Activated naive CD8-positive, alpha-beta T cell treated with anti-CD3 and anti-CD28 coated beads, Interleukin-2, amount 50 U/mL, for 24 hours (primary cell): ENCODE results near the gene PARP15.
"Not testable (repeated sequence)": the region's sequence is repeated elsewhere in the genome, so short reads cannot be mapped to it uniquely, and the experiment has no call there.

Experiments used
- ATAC-seq: fragments of 150-1000 bp; cut with Tn5 transposase; one replicate; pipeline ENCODE4 v1.10.0; 2021
- DNase-seq: peaks from one replicate; pipeline ENCODE4 v3.0.0; 2021
- H3K27ac Mint-ChIP-seq: one replicate; pipeline ENCODE4 v1.8.0; 2021; ENCODE audit warnings: mild to moderate bottlenecking, mixed read lengths
- H3K27me3 Mint-ChIP-seq: one replicate; pipeline ENCODE4 v1.8.0; 2021; ENCODE audit warnings: mixed read lengths
- H3K36me3 Mint-ChIP-seq: one replicate; pipeline ENCODE4 v1.8.0; 2021; ENCODE audit warnings: low read depth, mixed read lengths
- H3K4me1 Mint-ChIP-seq: one replicate; pipeline ENCODE4 v1.8.0; 2021; ENCODE audit warnings: mixed read lengths
- H3K4me3 Mint-ChIP-seq: one replicate; pipeline ENCODE4 v1.8.0; 2021; ENCODE audit warnings: mild to moderate bottlenecking, moderate library complexity, mixed read lengths
- H3K9me3 Mint-ChIP-seq: one replicate; pipeline ENCODE4 v1.8.0; 2021; ENCODE audit warnings: mixed read lengths

PARP15 gene

DNA sequence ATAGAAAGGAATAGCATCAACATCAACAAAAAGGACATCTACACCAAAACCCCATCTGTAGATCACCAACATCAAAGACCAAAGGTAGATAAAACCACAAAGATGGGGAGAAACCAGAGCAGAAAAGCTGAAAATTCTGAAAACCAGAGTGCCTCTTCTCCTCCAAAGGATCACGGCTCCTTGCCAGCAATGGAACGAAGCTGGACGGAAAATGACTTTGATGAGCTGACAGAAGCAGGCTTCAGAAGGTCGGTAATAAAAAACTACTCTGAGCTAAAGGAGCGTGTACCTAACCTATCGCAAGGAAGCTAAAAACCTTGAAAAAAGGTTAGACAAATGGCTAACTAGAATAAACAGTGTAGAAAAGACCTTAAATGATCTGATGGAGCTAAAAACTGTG lies 74.5 kb downstream of the PARP15 start:
- H3K27me3 Mint-ChIP-seq, DNase-seq, H3K4me1 Mint-ChIP-seq, H3K27ac Mint-ChIP-seq, ATAC-seq, H3K4me3 Mint-ChIP-seq, H3K9me3 Mint-ChIP-seq, H3K36me3 Mint-ChIP-seq: not testable (repeated sequence)

DNA sequence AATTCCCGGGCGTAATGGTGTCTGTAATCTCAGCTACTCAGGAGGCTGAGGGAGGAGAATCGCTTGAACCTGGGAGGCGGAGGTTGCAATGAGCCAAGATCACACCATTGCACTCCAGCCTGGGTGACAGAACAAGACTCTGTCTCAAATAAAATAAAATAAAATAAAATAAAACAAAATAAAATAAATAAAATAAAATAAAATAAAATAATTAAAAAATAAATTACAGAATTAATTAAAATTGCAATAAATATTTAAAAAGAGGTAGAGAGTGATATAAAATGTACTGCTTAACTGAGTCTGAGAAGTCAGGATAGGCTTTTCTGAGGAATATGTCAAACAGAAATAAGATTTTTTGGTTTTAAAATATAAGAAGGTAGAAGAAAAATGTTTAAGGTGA lies 80.9 kb downstream of the PARP15 start:
- not testable (repeated sequence) for H3K4me3 Mint-ChIP-seq, H3K4me1 Mint-ChIP-seq, H3K27ac Mint-ChIP-seq, DNase-seq, H3K27me3 Mint-ChIP-seq, H3K9me3 Mint-ChIP-seq, H3K36me3 Mint-ChIP-seq, ATAC-seq

DNA sequence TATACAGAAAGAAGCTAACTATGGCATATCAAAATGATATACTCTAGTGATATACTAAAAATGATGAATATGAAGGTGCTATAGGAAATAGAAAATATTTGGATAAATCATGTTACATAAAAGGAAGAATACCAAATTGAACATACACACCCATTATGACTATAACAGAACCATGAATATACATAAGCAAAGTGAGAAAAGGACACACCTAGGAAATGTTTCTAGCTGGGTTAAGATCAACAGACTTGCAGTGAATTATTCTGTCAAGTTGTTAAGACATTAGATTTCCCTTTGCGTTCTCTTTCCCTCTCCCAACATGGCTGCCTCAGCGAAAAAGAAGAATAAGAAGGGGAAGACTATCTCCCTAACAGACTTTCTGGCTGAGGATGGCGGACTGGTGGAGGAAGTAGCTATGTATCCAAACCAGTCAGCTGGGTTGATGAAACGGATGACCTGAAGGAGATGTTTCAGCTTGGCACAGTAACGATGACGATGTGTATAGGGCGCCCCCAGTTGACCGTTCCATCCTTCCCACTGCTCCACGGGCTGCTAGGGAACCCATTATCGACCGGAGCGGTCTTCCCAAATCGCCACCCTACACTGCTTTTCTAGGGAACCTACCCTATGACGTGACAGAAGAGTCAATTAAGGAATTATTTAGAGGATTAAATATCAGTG lies 83.0 kb downstream of the PARP15 start:
- peaks cover 3% of the 10 kb centered on the region for H3K27me3 Mint-ChIP-seq

DNA sequence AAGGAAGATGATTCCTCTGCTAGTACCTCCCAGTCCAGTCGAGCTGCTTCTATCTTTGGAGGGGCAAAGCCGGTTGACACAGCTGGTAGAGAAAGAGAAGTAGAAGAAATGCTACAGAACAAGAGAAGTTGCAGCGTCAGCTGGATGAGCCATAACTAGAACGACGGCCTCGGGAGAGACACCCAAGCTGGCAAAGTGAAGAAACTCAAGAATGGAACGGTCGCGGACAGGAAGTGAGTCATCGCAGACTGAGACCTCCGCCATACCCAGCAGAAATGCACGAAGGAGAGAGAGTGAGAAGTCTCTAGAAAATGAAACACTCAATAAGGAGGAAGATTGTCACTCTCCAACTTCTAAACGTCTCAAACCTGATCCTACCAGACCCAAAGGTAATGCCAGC lies 84.2 kb downstream of the PARP15 start:
- Mint-ChIP-seq H3K36me3 (no peaks in the 10 kb centered on the region), H3K4me1 (peaks cover 7% of the 10 kb centered on the region), H3K9me3 (no peaks in the 10 kb centered on the region), H3K27me3 (peaks cover 3% of the 10 kb centered on the region), H3K4me3 (no peak overlapping the region), H3K27ac (no peak overlapping the region)
- ATAC-seq (no peak), DNase-seq (no peak)

More for the DNA sequence above, 83.0 kb downstream of the PARP15 start:
- H3K4me3 Mint-ChIP-seq, result no peak overlapping the region
- no peaks in the 10 kb centered on the region for H3K9me3 Mint-ChIP-seq
- H3K4me1 Mint-ChIP-seq, result peaks cover 7% of the 10 kb centered on the region
- H3K27ac Mint-ChIP-seq, result no peak overlapping the region
- ATAC-seq, result no peak
- no peak for DNase-seq
- H3K36me3 Mint-ChIP-seq, result no peaks in the 10 kb centered on the region

DNA sequence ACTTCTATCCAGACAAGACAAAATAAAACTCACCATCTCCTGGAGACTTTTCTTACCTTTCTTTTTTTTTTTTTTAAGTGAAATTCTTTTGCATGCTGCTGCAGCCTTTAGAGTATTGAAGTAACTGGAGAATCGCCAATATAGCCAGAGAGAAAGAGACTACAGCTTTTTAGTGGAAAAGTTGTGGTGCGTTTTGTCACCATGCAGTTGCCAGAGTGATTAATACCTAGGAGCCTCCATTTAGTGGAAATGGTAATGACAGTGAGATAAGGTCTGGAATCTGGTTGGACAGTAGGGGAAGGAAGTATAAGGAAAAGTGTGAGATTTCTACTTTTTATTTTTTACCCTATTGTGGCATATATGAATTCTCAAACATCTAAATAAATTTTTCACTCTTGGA lies 85.1 kb downstream of the PARP15 start:
- H3K27ac Mint-ChIP-seq, result no peak overlapping the region
- ATAC-seq (no peak), DNase-seq (no peak)
- H3K4me3 Mint-ChIP-seq, result no peak overlapping the region
- H3K27me3 Mint-ChIP-seq, result peaks cover 3% of the 10 kb centered on the region
- H3K9me3 Mint-ChIP-seq, result no peaks in the 10 kb centered on the region
- peaks cover 7% of the 10 kb centered on the region for H3K4me1 Mint-ChIP-seq
- no peaks in the 10 kb centered on the region for H3K36me3 Mint-ChIP-seq

DNA sequence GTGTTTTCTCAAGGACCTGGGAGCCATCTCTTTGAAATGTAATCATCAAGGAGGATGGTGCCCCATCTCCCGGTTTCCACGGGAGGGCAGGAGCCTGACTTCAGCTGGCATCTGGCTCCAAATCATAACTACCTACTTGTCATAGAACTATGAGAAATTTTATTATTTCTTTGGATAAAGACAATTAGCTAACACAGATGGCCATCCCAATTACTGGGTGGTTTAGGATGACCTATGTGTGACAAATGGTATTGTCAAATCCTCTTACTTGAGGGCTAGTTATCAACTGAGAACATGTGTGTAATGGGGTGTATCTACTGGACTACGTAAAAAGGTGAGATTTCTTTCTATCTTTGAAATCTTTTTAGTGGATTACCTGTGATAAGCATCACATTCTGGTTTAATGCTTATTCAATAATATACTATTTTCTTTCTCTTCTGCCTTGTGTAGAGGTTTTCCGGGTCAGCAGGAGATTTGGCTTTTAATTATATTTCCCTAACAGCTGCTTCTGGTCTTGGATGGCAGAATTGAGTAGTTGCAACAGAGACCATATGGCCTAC lies 87.9 kb downstream of the PARP15 start:
- Mint-ChIP-seq H3K27me3 (peaks cover 3% of the 10 kb centered on the region), H3K4me3 (no peak overlapping the region), H3K9me3 (no peaks in the 10 kb centered on the region), H3K36me3 (no peaks in the 10 kb centered on the region), H3K27ac (no peak overlapping the region), H3K4me1 (peaks cover 25% of the 10 kb centered on the region)
- DNase-seq (no peak), ATAC-seq (no peak)

DNA sequence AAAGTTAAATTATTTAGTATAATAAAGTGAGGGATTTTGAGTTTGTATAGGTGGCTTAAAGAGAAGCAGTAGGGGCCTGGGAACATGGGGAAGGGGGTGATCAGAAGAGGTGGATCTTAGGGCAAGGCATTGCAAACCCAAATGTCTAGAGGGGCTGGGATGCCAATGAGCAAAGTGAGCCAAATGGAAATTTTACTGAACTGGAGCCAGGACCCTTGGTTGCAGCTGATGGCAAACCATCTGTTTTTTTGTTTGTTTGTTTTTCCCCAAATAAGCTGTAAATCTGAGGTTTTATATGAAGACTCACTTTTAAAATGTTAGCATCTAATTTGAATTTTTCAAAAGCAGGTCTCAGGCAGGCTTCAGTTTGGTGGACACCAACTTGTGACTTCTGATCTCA lies 88.4 kb downstream of the PARP15 start:
- H3K4me1 Mint-ChIP-seq, result peaks cover 25% of the 10 kb centered on the region
- ATAC-seq, result no peak
- no peaks in the 10 kb centered on the region for H3K36me3 Mint-ChIP-seq
- no peaks in the 10 kb centered on the region for H3K9me3 Mint-ChIP-seq
- no peak overlapping the region for H3K4me3 Mint-ChIP-seq
- peaks cover 3% of the 10 kb centered on the region for H3K27me3 Mint-ChIP-seq
- H3K27ac Mint-ChIP-seq, result no peak overlapping the region
- no peak for DNase-seq

DNA sequence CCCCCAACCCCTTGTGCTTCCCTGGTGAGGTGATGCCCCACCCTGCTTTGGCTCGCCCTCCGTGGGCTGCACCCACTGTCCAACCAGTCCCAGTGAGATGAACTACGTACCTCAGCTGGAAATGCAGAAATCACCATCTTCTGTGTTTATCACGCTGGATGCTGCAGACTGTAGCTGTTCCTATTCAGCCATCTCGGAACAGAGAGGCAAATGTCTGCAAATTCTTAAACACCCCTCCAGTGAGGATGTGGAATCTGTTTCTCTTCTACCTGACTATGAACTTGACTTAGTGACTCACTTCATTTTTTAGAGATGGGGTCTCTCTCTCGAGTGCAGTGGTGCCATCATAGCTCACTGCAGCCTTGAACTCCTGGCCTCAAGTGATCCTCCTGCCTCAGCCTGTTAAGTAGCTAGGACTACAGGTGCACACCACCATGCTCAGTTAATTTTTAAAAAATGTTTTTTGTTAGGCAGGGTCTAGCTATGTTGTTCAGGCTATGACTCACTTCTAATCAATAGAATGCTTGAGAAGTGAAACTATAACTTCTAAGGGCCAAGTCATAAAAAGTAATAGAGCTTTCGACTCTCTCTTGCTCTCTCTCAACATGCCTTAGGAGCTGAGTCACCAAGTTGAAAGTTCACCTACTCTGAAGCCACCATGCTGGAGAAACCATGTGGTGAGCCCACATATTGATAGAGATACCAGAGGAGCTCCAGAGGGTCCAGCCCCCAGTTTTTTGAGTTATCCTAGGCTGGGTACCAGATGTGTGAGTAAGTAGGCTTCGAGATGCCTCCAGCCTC lies 91.7 kb downstream of the PARP15 start:
- Mint-ChIP-seq H3K27ac (peak overlapping the region; percentile 74), H3K27me3 (no peaks in the 10 kb centered on the region), H3K9me3 (no peaks in the 10 kb centered on the region), H3K4me3 (no peak overlapping the region), H3K36me3 (no peaks in the 10 kb centered on the region), H3K4me1 (peaks cover 18% of the 10 kb centered on the region)
- no peak for DNase-seq
- ATAC-seq, result peak; percentile 99

DNA sequence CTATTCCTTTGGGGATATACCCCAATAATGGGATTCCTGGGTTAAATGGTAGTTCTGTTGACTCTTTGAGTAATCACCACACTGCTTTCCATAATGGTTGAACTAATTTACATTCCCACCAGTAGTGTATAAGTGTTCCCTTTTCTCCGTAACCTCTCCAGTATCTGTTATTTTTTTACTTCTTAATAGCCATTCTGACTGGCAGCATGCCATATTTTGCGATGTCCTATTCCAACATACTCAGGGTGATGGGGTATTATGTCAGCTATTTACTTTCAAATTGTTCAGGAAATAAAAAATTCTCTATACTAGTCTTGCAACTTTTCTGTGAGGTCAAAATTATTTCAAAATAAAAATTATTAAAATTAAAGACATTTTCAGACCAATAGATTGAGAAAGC lies 94.1 kb downstream of the PARP15 start:
- DNase-seq, result no peak
- Mint-ChIP-seq H3K4me1 (peaks cover 20% of the 10 kb centered on the region), H3K27ac (no peak overlapping the region), H3K36me3 (no peaks in the 10 kb centered on the region), H3K4me3 (no peak overlapping the region), H3K27me3 (no peaks in the 10 kb centered on the region), H3K9me3 (peaks cover 4% of the 10 kb centered on the region)
- no peak for ATAC-seq

DNA sequence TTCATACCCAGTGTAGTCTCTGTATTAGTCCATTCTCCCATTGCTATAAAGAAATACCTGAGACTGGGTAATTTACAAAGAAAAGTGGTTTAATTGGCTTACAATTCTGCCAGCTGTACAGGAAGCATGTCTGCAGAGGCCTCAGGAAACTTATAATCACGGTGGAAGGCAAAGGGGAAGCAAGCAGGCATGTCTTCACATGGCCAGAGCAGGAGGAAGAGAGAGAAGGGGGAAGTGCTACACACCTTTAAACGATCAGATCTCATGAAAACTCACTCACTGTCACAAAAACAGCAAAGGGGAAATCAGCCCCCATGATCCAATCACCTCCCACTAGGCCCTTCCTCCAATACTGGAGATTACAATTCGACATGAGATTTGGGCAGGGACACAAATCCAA lies 96.9 kb downstream of the PARP15 start:
- Mint-ChIP-seq H3K36me3 (no peaks in the 10 kb centered on the region), H3K4me1 (peaks cover 24% of the 10 kb centered on the region), H3K27me3 (no peaks in the 10 kb centered on the region), H3K4me3 (no peak overlapping the region), H3K9me3 (peaks cover 4% of the 10 kb centered on the region), H3K27ac (no peak overlapping the region)
- ATAC-seq (no peak), DNase-seq (no peak)

DNA sequence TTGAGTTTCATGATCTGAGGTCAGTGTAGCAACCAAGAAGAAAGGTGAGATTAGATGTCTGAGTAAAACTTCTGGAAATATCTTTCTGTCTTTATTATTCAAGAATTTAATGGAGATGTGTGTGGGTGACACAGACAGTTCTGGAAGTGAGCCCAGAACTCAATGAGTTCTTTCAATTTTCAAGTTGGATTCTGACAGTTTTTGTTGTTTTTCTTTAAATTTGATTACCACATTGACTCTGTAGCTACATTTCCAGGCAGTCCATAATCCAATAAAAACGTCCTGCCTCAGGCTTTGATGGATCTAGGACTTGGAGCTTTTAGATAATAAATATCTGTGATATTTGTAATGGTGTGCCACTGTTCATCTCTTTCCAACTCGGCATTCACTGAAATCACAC lies 99.3 kb downstream of the PARP15 start:
- Mint-ChIP-seq H3K27ac (no peak overlapping the region), H3K36me3 (peaks cover 3% of the 10 kb centered on the region), H3K9me3 (peaks cover 4% of the 10 kb centered on the region), H3K27me3 (no peaks in the 10 kb centered on the region), H3K4me1 (peaks cover 34% of the 10 kb centered on the region), H3K4me3 (no peak overlapping the region)
- DNase-seq (no peak), ATAC-seq (no peak)

DNA sequence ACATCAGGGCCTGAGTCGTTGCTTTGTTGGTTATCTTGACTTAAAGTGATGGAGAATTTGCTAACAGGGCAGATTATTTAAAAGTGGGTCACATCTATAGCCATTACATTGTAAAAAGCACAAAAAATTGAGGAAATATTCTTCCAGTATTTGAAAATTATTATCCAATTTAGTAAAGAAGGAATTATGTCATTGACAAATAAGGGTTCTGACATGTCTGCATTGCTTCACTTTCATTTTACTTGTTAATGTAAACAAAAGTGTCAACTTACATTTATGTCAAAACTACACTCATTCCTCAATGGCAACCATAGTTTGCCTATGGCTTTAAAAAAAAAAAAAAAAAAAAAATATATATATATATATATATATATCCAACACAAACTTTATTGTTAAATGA lies 99.8 kb downstream of the PARP15 start:
- Mint-ChIP-seq H3K9me3 (peaks cover 4% of the 10 kb centered on the region), H3K36me3 (peaks cover 5% of the 10 kb centered on the region), H3K4me1 (peaks cover 39% of the 10 kb centered on the region), H3K4me3 (no peak overlapping the region), H3K27ac (no peak overlapping the region), H3K27me3 (no peaks in the 10 kb centered on the region)
- ATAC-seq (no peak), DNase-seq (no peak)

DNA sequence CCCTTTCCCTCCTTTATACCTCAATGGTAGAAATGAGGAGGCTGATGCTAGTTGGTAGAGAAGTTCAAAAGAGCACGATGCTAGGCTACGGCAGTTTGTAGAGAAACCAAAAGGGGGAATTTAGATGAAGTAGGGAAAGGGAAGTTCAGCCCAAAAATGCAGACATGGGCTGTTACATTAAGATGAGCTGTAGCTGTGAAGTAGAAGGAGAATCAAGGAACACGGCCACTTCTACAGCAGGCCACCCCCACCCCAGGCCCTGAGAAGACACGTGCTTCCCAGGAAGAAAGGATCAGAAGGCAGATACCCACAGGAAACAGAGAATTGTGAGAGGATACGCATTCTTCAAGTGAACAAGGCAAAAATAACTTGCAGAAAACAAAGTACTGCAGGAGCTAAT lies 101.1 kb downstream of the PARP15 start:
- Mint-ChIP-seq H3K27me3 (no peaks in the 10 kb centered on the region), H3K27ac (peak overlapping the region; percentile 94), H3K4me3 (no peak overlapping the region), H3K36me3 (peaks cover 10% of the 10 kb centered on the region), H3K4me1 (peaks cover 52% of the 10 kb centered on the region), H3K9me3 (peaks cover 4% of the 10 kb centered on the region)
- ATAC-seq (no peak), DNase-seq (no peak)

DNA sequence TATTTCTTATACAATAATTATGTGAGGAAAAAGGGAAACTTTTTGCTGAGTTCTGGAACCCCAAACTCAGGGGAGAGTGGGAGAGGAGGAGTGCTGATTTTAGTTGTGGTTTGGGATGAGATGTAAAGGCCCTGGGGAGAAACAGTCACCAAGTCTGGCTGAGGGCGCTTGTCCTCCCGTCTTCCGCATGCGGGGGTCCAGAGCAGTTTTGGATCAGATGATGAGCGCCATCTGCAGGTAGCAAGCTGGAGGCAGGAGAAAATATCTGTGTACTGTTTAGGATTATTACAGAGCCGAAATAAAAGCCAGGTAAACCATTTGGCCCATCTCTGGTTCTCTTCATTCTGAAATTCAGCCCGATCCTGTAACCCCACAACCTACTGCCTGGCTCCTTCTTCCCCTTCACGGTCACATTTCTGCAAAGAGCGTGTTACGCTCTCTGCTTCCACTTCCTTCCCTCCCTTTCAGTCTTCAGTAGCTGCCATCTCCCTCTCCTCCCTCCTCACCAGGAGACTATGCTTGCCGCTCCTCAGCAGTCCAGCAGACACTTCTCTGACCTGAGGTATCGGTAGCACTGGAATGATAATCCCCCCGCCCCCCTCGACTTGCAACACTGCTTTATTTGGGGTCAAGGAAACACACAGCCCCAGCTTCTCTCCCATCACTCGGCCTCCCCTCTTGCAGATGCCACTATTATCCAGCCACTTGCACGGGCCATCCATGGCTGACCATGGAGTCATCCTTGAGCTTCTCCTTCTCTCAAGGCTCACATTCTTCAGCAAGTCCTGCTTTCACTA lies 101.8 kb downstream of the PARP15 start:
- Mint-ChIP-seq H3K4me3 (peak overlapping the region; percentile 97), H3K27me3 (no peaks in the 10 kb centered on the region), H3K27ac (peak overlapping the region; percentile 94), H3K36me3 (peaks cover 12% of the 10 kb centered on the region), H3K4me1 (peaks cover 52% of the 10 kb centered on the region), H3K9me3 (peaks cover 2% of the 10 kb centered on the region)
- ATAC-seq, result peak; percentile 73
- peak; percentile 84 for DNase-seq
